OCI-LY3 (cell line): ENCODE measurements around the gene NTSR2.

Source experiments
- EZH2phosphoT487 ChIP-seq: fragments of 200-600 bp; shearing (Covaris generic); IDR thresholded peaks from 2 replicates; pipeline ENCODE4 v1.6.1; 2018; ENCODE audit warnings: antibody characterized with exemption, mixed run types, low read depth
- TF ChIP-seq, protein P1 (sequence below): fragments of 200-600, 300-600 bp; sonication (generic); IDR thresholded peaks from 2 replicates; pipeline ENCODE4 v1.5.1; 2014; ENCODE audit warnings: antibody characterized with exemption, low read length, low read depth

DNA sequence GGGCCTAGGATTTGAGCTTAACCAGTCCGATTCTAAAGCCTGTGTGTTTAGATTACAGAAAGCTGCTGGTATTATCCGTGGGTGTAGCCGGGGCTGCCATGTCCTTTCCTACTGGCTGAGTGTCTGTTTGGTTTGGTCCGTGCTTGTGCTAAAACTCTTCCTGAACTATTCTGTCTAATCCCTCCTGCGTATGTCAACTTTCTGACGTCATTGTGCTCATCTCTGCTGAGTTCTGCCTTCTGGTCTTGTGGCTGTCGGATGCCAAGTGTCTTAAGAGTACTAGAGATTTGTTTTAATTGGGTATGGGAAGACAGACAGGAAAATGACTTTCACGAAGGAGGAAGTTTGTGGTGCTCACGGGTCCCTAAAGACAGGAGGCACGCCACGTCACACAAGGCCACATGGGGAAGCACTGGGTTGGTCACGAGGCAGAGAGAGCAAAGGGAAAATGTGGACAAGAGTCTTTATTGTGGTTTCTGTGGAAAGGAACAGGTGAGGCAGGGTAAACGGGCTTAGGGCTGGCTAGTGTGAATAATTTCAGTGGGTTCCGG lies 31.8 kb upstream of the NTSR2 start:
- TF ChIP-seq, protein P1, sequence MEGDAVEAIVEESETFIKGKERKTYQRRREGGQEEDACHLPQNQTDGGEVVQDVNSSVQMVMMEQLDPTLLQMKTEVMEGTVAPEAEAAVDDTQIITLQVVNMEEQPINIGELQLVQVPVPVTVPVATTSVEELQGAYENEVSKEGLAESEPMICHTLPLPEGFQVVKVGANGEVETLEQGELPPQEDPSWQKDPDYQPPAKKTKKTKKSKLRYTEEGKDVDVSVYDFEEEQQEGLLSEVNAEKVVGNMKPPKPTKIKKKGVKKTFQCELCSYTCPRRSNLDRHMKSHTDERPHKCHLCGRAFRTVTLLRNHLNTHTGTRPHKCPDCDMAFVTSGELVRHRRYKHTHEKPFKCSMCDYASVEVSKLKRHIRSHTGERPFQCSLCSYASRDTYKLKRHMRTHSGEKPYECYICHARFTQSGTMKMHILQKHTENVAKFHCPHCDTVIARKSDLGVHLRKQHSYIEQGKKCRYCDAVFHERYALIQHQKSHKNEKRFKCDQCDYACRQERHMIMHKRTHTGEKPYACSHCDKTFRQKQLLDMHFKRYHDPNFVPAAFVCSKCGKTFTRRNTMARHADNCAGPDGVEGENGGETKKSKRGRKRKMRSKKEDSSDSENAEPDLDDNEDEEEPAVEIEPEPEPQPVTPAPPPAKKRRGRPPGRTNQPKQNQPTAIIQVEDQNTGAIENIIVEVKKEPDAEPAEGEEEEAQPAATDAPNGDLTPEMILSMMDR = no peak
- no peak for TF ChIP-seq EZH2phosphoT487
